ENCODE measurements around the gene ZNF536. TPM values are rescaled to one million over a fixed set of nuclear protein-coding genes. Genes with fewer than 3 reads are reported as not detected.

ZNF536 gene
- total and polyA plus RNA-seq, 7 donors = under 0.01 to 8.9 (median 3.8) TPM

DNA sequence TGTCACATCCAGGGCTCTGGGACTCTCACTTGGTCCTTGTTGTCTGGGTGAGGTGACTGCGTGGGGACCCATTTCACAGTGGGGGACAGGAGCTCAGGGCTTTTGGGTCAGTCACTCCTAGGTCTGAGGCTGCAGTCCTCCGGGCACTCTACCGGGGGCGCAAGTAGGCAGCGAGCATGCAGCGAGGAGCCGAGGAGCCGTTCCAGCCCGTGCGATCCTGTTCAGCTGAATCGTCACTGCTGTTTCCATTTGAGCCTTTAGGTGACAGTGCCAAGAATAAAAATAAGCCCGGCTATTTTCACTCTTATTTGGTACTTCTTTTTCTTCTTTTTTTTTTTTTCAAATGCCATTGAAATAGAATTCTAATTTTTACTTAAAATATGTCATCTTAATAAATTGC is 126.5 kb downstream of the ZNF536 start:
- no peak overlapping the region for H3K4me3 ChIP-seq
- 29 to 35% methylated on average over 12 of the region's 12 CpGs for WGBS, 2 donors
- H3K27me3 ChIP-seq = peaks cover 0 to 29% (median 0%) of the 10 kb centered on the region in 3 donors
- DNase-seq = no peak
- H3K4me1 ChIP-seq = no peaks in the 10 kb centered on the region
- no peaks in the 10 kb centered on the region for H3K9me3 ChIP-seq
- intact Hi-C loops (cut with DNase I) = no loop called here
- TF ChIP-seq POLR2AphosphoS5 (IDR thresholded peaks at IDR 0.05) = no peak
- TF ChIP-seq CTCF (IDR thresholded peaks at IDR 0.05) = no peak
- no peak for TF ChIP-seq POLR2A (IDR thresholded peaks at IDR 0.05)
- TF ChIP-seq EP300 (IDR thresholded peaks at IDR 0.05) = no peak
- no peak overlapping the region for H3K27ac ChIP-seq
- H3K36me3 ChIP-seq = no peaks in the 10 kb centered on the region

- no peak for DNase-seq
- no peaks in the 10 kb centered on the region for H3K4me1 ChIP-seq
- TF ChIP-seq POLR2A (IDR thresholded peaks at IDR 0.05) (no peak), POLR2AphosphoS5 (IDR thresholded peaks at IDR 0.05) (no peak), EP300 (IDR thresholded peaks at IDR 0.05) (no peak), CTCF (IDR thresholded peaks at IDR 0.05) (no peak)
- intact Hi-C loops (cut with DNase I) = no loop called here
- no peaks in the 10 kb centered on the region for H3K36me3 ChIP-seq
- H3K9me3 ChIP-seq = no peaks in the 10 kb centered on the region
- peaks cover 0 to 10% (median 0%) of the 10 kb centered on the region in 3 donors for H3K27me3 ChIP-seq
- H3K27ac ChIP-seq = no peak overlapping the region
- H3K4me3 ChIP-seq = no peak overlapping the region
These were observed 132.1 kb downstream of the ZNF536 start for GRCh38 chr19:30504272-30504671.

DNA sequence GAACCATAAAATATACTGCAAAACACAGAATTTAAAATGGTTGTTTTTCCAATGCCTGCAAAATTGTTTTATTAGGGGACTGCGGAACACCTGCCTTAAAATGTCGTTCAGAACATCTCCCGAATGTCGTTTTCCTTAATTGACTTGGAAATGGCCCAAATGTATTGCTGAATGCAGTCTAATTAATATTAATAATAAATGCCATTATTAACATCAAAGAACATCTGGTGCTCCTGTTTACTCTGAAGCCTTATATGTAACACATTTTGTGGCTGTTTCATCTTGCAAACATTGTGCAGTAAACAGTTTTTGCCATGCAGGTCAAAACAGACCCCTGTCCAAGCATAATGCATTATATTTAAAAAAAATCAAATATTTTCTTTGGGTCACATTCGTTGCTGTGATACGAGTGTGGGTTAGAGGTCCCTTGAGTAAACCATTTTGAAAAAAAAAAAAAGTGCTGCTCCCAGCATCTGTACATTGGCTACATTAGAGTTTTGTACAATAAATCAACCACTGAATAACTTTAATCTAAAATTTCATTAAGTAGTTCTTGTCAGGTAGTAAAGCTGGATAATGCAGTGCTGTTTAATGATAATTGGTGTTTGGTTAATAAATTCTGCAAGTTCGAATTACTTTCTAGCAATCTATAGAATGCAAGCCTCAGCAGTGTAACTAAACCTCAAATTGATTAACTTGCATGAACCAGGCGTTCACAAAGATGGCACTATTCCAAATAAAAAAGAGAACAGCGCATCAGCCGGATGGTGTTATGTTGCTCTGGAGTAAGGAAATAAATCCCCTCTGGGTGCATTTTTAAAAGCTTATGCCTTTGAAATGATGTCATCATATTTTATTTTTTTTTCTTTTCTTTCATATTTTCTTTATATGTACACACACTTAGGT is 140.2 kb downstream of the ZNF536 start:
- no peak overlapping the region for H3K27ac ChIP-seq
- intact Hi-C loops (cut with DNase I) = no loop called here
- no peaks in the 10 kb centered on the region for H3K9me3 ChIP-seq
- no peaks in the 10 kb centered on the region for H3K4me1 ChIP-seq
- no peak overlapping the region for H3K4me3 ChIP-seq
- no peak for DNase-seq
- TF ChIP-seq CTCF (IDR thresholded peaks at IDR 0.05) (no peak), EP300 (IDR thresholded peaks at IDR 0.05) (no peak), POLR2A (IDR thresholded peaks at IDR 0.05) (no peak), POLR2AphosphoS5 (IDR thresholded peaks at IDR 0.05) (no peak)
- WGBS, 2 donors = 57 to 69% methylated on average over 10 of the region's 10 CpGs
- no peaks in the 10 kb centered on the region for H3K27me3 ChIP-seq
- no peaks in the 10 kb centered on the region for H3K36me3 ChIP-seq

- intact Hi-C loops (cut with DNase I) = no loop called here
- TF ChIP-seq POLR2AphosphoS5 (IDR thresholded peaks at IDR 0.05) (no peak), EP300 (IDR thresholded peaks at IDR 0.05) (no peak), POLR2A (IDR thresholded peaks at IDR 0.05) (no peak), CTCF (IDR thresholded peaks at IDR 0.05) (no peak)
- Histone ChIP-seq H3K4me3 (no peak overlapping the region), H3K27ac (no peak overlapping the region), H3K9me3 (no peaks in the 10 kb centered on the region), H3K27me3 (no peaks in the 10 kb centered on the region), H3K4me1 (no peaks in the 10 kb centered on the region), H3K36me3 (no peaks in the 10 kb centered on the region)
- DNase-seq = no peak
- 66 to 75% methylated on average over 6 of the region's 6 CpGs for WGBS, 2 donors
These were observed 140.9 kb downstream of the ZNF536 start for GRCh38 chr19:30513082-30513411.

All from sigmoid colon (tissue), 7 donors.